Measurements from ENCODE around the gene CDS2.

The CDS2 gene

DNA sequence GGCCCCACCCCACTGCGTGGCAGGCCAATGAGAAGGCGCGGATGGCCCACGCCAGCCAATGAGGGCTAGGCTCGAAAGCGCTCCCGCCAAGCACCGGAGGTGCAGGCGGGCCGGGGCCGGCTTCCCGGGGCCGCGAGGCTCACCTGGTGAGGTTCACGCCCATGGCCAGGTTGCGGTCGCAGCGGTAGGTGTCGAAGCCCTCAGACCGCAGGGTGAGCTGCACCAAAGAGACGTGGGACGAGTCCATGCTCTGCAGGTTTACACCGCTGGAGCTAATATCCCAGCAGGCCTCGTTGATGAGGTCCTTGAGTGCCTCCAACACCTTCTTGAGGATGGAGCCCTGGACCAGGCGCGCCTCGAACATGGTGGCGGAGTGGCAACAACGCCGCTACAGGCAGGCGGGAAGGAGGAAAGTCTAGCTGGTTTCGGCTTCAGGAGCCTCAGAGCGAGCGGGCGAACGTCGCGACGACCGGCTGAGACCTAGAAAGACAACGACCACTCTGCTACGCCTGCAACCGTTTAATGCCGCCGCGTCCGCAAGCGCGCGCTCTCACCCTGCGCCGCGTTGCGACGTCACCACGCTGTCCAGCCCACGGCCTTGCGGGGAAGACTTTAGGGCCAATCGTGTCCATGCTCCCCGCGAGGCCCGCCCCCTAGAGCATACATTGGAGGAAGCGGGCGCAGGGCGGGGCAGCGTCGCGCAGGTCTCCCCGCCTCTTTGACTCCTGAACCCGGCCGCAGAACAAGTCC, 7.2 kb upstream of the CDS2 start, which contains the start of gene PCNA:
PCNA (minus strand) TSS at position 524 of the 750 bp plus-strand sequence; CDS start at position 364, 160 bp downstream.
- DNase-seq: peak; percentile 93

DNA sequence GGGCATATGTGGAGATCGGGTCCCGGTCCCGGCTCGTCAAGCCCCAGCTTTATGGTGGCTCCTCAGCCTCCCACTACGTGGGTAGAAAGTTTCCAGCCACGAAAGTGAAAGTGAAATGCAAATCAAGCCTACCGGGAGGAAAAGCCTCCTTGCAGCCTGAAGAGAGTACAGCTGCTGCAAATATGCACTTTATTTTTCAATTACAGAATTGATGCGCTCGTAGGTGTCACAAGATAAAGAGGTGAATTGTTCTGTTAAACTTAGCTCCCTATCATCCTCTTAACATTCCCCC, 6.7 kb upstream of the CDS2 start:
- DNase-seq: no peak

DNA sequence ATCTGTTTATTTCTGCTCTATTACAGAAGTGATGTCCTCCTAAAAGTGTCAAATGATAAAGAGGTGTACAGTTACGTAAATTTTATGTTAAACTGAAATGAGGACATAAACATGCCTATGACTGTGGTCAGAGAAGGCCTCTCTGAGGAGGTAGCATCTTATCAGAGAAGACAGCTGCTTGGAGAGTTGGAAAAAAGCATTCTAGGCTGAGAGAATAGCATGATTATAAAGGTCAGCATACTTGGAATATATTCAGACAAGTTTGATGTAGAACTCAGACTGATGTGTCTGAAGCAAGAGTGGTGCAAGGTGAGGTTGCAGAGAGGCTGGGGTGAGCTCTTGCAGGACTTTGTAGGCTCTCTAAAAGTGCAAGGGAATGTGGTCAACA, 3.9 kb upstream of the CDS2 start:
- DNase-seq: no peak

DNA sequence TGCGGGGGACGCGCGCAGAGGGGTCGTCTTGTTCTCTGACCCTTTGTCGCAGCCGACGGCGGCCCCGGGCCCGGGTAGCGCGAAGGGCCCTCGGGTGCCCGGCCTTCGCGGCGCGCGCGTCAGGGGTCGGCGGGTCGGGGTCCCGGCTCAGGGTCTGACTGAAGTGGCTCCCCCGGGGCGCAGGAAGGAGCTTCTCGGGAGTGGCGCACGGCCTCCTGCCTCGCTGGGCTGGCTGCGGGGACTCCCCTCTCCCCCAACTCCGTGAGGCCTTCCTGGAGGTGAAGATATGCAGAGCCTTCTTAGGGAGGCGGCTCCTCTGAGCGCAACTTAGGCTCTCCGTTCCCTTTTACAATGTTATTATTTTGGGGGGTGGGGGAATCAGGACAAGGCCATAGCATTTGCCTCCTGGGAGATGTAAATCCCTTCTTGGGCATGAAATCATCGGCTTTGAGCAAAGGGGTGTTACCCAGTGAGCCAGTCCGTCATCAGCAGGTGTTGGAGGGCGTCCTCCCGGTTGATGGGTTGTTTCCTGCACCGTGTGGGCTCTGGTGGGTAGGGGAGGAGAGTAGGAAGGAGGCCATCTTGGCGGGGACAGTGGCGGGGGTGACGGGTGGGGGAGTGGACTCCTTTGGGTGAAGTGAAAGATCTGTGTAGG, 523 bp downstream of the CDS2 start:
- peak; percentile 64 for DNase-seq

DNA sequence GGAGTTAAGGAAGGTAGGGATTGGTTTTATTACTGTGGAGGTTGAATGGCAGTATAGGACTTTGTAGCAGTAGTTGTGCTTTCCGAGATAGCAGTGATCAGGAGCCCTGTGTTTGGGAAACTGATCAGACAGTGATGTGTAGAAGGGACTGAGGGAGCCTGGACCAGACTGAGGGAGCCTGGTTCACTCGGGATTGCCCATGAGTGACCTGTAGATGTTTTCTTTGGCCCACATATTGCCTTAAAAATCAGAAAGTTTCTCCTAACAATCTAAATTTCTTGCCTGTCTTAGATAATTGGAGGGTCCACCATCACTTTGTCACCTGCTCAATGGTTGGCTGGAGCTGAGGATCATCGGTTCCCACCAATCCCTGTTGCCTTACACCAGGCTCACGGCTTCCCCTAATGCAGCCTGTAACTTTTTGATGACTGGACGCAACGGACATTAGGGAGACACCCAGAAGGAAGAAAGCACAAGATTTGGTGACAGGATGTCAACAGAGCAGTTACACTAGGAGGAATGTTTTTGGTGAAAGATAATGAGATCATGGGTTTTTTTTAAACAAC, 1.1 kb downstream of the CDS2 start:
- no peak for DNase-seq

DNA sequence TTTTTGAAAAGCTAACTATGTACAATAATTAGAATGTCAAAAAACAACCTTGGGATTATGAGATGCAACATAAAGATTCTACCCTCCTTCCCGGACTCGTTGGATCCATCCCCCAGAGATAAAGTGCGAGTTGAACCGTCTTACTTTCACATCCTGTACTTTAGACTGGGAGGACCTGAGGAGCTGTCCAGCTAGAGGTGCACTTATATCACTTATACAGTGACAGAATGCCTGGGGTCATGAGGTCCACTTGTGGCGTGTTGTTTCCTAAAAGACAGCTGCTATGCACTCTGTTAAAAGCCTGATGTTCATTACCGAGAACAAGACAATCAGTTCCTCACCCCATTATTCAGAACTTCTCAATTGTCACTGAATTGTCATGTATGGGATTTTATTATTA, 2.1 kb downstream of the CDS2 start:
- no peak for DNase-seq

DNA sequence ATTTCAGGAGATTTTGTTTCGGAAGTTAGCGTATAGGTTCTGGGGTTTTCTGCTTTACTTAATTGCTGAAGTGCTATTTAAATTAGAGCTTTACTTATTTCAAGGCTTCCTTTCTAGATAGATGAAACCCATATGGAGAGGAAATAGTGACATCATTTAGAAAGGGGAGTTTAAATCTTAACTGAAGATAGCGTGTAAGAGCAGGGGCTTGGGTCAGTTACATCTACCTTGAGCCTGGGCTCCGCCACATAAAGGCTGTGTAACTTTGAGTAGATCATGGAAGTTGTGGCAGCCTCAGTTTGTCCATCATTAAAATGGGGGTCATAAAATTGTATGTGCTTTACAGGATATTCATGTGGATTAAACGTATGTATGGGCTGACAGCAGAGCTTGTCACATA, 4.7 kb downstream of the CDS2 start:
- DNase-seq: no peak

DNA sequence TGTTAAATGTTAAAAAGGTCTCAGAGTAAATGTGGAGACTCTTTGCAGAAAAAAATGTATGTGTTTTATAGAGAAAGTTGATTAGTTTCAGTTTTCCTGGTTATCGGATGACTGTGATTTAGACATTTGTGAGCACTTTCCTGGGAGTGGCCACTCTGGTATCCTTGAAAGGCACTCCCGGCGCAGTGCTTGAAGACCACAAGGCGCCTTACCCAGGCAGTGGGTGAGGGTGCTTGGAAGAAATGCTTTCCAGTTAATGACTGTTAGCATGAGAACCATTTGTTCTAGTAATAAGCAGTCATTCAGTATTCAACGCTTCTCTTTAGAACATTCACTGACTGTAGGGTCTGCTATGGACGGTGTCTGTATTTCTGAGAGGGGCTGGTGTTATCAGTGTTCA, 7.2 kb downstream of the CDS2 start:
- DNase-seq: no peak

DNA sequence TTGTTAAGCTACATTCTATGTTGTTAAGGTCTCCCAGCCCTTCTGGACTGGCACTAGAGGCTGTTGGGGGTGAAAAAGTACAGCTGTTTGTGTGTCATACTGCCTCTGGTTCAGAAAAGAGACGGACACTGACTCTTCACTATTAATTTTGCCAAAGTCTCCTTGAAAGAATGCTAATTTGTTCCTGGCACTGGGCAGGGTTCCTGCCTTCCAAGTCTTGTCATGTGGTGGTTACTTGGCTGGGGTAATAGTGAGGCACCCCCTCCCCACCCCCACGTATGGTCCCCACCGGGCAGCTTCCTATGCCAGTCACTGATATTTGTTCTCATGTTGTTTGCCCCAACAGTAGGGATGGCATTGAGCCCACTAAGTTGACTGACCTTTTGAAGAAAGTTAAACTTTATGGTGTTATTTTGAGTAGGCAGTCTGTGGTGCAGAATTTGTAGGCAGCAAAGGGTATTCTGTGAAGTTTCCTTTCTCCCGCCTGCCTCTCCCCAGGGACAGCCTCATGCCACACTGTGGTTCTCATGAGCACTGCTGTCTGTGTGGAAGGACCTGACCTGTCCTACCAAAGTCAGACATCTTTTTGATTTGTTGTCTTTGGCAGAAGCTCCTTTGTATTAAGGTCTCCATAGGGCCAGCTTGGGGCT, 8.7 kb downstream of the CDS2 start:
- DNase-seq: no peak

DNA sequence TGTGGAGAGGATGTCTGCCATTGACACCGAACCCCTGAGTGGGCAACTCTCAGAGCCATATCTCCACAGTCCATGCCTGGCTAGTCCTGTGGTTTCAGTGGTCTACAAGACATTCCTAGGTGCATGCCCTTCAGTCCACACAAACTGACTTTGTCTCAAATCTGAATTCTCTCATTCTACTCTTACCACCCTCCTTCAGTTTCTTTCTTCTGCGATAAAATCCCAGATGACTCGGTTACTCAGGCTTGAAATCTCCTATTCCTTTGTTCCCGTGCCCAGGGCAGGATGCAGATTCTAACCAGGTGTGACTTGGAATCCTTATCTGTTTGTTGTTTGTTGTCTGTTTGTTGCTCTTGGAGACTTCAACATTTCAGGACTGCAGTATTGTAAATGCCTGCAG, 9.3 kb downstream of the CDS2 start:
- no peak for DNase-seq

DNA sequence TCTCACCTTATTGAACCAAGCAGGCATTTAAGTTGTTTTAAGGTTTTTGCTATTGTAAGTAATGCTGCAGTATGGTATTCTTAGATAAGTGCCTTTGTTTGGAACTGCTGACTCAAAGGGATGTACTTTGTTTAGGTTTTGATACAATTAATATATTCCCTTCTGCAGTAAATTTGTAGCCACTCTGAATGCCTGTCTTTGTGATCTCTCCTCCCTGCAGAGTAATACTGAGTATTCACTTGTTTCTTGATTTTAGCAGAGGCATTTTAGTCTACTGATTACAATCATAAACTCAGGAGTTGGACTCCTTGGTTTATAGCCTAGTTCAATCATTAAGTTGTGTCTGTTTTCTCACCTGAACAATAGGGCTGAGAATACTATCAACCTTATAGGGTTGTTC, 13.4 kb downstream of the CDS2 start:
- no peak for DNase-seq

DNA sequence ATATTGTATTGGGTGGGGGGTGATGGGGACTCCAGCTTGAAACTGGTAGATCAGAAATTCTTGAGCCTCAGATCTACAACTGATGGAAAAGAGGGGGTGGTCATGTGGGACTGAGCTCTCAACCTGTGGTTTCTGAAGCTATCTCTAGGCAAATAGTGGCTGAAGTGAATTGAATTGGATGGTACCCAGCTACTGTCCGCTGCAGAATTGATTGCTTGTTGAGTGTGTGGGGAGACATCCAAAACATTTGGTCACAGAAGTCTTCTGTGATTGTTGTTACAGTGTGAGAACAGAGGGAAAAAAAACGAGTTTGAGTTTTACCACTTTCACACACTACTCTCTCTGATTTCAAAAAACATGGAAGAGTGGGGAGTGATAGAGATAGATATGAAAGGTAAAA, 14.8 kb downstream of the CDS2 start:
- DNase-seq: no peak

DNA sequence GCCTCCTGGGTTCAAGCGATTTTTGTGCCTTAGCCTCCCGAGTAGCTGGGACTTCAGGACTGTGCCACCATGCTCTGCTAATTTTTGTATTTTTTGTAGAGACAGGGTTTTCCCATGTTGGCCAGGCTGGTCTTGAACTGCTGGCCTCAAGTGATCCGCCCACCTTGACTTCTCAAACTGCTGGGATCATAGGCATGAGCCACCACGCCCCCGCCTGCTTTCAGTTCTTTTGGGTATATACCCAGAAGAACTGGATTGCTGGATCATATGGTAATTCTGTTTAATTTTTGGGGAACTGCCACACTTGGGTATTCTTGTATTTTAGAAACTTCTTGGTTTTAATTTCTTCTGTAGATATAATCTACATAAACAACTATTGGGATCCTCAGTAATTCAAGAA, 17.0 kb downstream of the CDS2 start:
- DNase-seq: no peak

DNA sequence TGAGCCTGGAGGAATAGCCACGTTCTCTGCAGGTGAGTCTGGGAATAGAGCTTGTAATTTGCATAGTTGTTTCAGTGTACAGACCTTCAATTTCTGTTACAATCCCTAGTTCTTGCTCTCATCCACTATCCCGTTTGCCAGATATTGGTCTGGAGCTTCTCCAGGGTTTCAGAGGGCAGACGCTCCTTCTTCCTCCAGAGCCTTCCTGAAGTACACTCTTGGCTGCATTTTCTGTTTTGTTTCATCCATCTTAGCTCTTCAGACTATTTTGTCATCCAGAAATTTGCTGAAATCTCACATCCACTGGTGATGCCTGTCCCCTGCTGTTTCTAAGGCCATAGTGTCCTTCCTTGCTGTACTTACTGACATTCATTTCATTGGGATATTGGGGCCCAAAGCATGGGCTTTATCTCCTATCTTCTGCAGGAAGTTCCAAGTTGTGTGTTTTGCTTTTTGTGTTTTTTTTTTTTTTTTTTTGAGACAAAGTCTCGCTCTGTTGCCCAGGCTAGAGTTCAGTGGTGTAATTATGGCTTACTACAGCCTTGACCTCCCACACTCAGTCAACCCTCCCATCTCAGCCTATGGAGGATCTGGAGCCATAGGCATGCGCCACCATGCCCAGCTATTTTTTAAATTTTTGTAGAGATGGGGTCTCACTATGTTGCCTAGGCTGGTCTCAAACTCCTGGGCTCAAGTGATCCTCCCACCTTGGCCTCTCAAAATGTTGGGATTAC, 18.7 kb downstream of the CDS2 start:
- DNase-seq: no peak

DNA sequence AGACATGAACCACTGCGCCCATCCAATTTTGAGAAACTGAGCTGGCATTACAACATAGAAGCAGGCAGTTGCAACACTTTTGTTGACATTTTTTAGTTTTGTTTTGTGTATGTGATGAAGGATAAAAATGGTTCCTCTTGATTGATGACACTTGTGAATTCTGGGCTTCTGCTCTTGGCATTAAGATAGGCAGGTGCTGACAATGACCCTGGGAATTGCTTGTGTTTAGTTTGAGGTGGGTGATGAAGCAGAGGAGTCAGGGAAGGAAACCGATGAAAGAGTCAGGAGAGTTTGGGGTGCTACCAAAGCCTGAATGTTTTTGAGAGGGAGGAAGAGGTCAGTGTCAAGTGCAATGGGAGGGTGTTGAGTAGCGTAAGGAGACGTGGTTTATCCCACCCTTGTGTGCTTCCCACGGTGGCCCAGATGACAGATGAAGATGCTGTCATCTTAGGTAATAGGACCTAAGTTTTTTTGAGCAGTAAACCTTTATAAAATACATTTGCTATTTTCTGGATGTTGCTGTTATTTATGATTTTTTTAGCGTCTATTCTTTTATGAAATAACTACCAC, 19.4 kb downstream of the CDS2 start:
- no peak for DNase-seq

DNA sequence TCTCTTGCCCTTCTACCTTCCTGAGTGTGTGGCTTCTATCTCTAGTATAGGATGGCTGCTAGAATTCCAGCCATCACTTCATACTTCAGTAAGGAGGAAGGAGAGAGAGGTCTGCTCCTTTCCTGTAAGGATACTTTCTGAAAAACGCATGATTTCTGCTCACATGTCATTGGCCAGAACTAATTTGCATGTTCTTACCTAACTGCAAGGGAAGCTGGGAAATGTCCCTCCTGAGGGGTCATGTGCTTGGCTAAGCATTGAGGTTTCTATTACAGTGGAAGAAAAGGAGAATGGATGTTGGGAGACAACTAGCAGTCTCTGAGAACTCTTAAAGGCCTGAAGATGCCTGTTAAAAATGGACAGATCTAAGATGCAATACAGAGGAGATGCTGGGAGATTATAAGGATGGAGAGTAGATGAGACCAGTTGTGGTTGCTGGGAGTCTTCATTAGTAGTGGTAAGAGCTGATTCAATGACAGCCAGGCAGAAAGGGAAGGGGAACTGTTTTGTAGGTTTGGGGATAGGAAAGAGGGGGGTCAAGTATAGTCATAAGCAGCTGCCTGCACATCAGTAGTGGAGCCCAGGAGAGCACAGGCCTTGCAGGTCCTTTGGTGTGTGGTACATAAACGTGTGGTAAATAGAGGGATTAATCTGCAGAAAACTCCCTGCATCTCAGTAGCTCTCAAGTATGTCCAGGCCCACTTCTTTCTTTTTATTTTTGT, 20.2 kb downstream of the CDS2 start:
- no peak for DNase-seq

DNA sequence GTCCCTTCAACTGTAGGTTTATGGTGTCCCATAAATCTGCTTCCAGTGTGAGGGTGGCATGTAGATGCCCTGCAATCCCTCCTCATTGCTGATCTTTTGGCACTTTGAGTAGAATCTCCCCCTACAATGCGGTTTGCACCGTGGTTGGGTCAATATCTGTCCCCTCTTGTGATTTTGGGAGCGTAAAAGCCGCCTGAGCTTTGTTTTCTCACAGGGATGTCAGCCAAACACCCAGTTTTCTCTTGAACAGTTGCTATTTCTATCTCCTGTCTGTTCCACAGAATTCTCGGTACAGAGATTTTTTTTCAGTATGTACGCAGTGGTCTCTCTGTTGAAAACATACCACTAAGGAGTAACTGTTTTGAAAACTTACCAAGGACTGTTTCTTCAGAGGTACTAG, 21.8 kb downstream of the CDS2 start:
- DNase-seq: no peak

DNA sequence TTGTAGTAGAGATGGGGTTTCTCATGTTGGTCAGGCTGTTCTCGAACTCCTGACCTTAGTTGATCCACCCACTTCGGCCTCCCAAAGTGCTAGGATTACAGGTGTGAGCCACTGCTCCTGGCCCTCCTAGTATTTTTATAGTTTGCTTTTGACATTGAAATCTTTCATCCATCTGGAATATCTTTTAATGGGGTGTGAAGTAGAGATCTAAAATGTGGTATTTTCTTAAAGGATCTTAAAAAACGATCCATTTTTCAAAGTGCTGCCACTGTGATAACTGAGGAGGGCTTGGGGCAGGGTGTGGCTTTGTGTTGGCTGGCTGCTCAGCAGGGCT, 23.1 kb downstream of the CDS2 start:
- no peak for DNase-seq

DNA sequence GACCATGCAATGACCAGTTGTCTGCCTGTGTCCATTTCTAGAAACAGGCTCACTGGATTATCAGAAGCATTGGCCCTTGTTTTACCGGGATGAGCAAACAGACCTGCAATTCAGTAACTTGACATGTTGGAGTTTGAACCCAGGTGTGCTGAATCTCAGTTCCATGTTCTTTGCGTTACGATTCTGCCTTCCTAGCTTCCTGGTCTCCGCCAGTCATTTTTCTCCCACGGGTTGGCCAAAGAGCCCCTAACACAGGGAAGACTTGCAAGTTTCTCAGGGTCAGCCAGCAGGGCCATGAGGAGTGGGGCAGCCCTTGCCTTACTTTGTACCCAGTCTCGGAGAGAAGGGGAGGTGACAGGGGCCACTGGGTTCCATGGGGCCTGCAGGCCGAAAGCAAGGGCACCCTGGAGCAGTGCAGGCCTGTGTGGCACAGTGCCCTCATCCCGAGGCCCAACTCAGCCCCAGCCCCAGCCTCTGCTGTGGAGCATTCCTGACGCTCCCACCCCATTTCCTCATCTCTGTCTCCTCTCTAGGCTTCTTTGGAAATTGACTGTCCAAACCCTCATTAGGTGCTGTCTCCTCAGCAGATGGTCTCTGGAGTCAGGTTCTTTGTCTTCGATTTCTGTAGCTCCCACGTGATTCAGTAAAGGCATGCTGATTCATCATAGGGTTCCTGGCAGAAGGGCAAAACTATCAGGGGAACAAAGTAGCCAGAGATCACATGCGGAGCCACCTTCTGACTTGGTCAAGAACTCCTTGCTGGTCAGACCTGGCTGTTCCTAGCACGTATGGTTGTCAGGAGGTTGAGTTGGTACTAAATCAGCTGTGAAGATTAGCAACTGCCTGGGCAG, 23.6 kb downstream of the CDS2 start:
- no peak for DNase-seq

DNA sequence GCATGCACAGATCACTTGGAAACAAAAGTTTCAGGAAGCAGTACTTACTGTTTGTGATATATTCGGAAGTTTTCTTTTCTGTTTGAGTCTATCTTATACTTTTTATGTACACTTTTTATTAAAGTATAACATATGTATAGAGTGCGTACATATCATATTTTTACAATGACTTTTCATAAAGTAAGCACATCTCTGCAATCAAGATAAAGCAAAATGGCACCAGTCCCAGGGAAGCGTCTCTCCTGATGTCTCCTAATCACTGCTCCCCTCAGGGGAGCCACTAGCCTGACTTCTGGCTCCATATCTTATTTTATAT, 26.3 kb downstream of the CDS2 start:
- no peak for DNase-seq

DNA sequence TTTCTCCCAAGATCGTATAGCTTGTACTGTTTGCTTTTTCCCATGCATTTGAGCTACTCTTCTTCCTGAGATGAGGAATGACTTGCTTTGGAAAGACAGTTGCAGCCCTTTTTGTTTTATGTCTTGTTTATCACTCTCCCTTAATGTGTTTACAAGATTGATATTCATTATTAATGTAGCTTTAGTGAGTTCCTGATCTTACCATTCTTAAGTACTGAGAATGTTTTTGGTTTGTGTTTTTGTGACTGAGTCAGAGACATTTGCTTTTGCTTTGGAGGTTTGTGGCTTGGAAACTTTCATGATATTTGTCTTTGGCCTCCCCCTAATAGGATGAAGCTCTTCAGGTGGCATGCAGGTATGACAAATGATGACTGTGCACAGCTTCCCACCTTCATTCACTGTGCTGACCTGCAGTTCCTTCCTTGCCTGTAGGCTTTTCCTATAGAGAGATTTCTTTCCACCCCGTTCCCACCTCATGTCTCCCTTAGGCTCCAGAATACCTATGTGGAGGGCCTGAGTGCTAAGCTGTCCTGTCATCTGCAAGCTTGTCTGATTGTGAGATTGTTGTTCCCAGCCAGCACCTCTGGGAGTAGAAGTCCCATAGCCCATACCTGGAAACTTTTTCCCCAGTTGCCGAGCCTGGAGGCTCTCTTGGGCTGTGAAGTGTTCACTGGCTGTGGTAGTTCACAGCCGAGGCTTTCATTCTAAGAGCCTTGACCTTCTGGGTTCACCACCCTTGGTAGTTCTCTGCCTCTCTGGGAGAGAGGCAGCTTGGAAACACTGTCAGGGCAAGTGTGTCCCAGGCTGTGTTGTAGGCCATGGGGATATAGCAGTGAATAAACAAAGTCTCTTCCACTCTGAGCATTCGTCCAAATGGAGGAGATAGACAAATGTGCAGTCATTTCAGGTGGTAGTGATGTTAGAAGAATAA, 27.1 kb downstream of the CDS2 start:
- no peak for DNase-seq
